GM21576 (cell line): Measurements from ENCODE around the gene BCORL1.

ENCODE experiments used
- ATAC-seq: cut with Tn5 transposase; IDR thresholded peaks from one replicate; pipeline ENCODE4 v1.9.1; 2021; ENCODE audit warnings: mild to moderate bottlenecking, moderate library complexity; ENCODE audit not compliant: unreplicated experiment

The BCORL1 gene

DNA sequence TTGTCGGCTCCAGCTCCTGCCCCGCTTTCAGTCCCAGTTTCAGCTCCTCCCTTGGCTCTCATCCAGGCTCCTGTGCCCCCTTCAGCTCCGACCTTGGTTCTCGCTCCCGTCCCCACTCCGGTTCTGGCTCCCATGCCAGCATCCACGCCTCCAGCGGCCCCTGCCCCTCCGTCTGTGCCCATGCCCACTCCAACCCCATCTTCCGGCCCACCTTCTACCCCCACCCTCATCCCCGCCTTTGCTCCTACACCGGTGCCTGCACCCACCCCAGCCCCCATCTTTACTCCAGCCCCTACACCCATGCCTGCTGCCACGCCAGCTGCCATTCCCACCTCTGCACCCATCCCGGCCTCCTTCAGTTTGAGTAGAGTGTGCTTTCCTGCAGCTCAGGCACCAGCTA is 31.2 kb downstream of the BCORL1 start:
- no peak for ATAC-seq

DNA sequence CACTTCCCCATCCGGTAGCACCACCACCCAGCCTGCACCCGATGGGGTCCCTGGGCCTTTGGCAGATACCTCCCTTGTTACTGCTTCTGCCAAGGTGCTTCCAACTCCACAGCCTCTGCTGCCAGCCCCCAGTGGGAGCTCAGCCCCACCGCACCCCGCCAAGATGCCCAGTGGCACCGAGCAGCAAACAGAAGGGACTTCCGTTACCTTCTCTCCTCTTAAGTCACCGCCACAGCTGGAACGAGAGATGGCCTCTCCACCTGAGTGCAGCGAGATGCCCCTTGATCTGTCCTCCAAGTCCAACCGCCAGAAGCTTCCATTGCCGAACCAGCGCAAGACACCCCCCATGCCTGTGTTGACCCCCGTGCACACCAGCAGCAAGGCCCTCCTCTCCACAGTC is 31.9 kb downstream of the BCORL1 start:
- no peak for ATAC-seq

DNA sequence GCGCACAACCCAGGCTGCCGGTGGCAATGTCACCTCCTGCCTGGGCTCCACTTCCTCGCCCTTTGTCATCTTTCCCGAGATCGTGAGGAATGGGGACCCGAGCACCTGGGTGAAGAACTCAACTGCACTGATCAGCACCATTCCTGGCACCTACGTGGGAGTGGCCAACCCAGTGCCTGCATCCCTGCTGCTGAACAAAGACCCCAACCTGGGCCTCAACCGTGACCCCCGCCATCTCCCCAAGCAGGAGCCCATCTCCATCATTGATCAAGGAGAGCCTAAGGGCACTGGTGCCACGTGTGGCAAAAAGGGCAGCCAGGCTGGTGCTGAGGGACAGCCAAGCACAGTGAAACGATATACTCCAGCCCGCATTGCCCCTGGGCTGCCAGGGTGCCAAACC is 32.3 kb downstream of the BCORL1 start:
- ATAC-seq, result no peak

DNA sequence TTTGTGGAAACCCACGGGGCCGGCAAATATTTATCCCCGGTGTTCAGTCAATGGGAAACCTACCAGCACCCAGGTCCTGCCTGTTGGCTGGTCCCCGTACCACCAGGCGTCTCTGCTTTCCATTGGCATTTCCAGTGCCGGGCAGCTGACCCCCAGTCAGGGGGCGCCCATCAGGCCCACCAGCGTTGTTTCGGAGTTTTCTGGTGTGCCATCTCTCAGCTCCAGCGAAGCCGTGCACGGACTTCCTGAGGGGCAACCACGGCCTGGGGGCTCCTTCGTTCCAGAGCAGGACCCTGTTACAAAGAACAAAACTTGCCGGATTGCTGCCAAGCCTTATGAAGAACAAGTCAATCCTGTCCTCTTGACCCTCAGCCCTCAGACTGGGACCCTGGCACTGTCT is 32.7 kb downstream of the BCORL1 start:
- no peak for ATAC-seq

DNA sequence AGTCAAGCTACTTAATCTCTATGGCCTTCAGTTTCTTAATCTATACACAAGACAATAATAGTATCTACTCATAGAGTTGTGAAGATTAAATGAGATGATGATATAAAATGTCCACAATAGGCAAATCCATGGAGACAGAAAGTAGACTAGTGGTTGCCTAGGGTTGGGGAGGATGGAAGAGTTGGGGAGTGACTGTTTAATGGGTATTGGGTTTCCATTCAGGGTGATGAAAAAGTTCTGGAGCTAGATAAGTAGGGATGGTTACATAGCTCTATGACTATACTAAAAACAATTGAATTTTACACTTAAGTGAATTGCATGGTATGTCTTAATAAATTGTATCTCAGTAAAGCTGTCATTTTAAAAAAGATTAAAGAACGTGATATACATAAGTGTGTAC is 35.7 kb downstream of the BCORL1 start:
- ATAC-seq, result no peak

DNA sequence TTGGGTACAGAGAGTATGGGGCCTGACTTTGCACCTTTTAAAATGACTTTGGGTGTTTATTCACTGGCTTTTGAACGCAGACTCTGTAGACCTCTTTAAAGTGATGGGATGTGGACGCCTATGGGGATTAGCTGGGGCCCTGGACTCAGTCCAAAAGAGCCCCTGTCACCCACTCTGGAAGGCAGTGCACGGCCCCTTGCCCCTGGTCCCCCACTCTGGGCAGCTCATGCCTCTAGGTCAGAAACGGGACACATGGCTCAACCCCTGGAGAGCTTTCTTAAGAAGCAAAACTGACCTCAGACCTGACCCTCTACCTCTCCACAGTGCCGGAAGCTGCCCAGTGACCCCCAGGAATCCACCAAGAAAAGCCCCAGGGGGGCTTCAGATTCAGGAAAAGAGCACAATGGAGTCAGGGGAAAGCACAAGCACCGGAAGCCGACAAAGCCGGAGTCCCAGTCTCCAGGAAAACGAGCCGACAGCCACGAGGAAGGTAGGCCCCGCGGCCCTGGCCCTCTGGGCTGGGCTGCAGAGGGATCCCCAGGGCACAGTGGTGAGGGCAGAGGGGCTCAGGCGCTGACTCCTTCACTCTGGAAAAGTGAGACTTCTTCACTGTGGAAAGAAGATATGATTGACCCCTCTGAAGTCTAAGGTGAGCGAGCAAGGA is 38.4 kb downstream of the BCORL1 start:
- ATAC-seq, result no peak

DNA sequence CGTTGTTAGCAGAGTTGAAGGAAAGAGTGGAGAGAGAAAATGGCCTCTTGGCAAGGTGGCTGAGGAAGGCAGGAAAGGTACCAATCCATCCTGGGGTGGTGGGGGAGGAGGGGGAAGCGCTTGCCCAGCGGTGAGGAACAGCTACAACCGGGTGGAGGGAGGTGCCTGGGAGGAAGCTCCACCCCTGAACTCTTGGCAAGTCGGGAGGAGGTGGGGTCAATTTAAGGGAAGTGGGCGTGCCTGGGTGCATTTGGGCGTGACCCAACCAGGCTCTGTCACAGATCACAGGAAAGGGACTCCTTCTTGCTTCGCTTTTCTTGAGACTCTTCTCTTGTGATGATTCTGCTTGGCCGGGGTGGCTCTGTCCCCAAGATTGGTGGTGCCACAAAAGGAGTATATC is 41.7 kb downstream of the BCORL1 start:
- peak; percentile 100 for ATAC-seq

DNA sequence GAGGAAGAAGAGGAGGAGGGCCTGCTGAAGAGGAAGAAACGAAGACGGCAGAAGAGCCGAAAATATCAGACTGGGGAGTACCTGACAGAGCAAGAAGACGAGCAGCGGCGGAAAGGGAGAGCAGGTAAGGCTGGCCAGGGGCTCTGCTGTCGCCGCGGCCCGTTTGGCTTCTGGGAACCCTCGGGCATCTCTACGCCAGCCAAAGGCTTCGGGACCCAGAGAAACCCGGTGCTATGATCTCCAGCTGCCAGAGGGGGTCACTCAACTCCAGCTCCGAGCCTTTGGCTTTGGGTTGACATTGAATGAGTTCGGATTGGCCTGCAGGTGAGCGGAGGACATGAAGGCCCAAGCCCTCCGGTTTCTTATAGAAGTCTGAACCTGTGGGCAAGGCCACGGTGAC is 42.8 kb downstream of the BCORL1 start:
- ATAC-seq, result no peak

DNA sequence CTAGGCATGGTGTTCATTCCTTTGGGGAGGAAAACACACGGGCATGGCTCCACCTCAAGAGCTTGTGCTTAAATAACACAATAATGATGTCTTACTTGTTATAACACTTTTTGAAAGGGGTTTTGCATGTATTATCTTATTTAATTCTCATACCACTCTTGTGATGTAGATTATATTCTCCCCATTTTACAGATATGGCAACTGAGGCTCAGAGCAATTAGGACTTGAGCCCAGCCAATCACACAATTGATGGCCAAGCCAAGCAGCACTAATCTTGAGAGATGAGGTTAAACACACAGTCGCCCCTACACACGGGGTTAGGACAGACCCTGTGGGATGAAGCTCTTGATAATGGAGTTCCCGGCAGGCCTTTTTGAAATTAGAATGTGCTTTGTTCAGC is 45.1 kb downstream of the BCORL1 start:
- no peak for ATAC-seq

DNA sequence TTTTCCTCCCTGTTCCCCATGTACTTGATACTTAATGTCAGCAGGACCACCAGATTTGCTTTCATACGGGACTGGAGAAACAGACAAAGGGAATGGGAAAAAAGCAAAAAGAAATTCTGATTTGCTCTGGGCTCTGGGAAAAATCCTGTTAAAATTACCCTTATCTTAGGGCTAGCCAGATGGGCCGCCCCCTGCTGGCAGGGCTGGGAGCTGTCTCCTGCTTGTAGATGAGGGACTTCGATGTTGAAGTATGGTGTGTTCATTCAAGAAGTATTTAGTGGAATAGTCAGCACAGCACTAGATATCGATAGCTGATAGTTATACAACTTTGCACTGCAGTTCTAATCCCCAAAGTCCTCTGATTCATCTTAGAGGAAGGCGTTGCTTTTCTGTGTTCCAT is 45.8 kb downstream of the BCORL1 start:
- no peak for ATAC-seq

DNA sequence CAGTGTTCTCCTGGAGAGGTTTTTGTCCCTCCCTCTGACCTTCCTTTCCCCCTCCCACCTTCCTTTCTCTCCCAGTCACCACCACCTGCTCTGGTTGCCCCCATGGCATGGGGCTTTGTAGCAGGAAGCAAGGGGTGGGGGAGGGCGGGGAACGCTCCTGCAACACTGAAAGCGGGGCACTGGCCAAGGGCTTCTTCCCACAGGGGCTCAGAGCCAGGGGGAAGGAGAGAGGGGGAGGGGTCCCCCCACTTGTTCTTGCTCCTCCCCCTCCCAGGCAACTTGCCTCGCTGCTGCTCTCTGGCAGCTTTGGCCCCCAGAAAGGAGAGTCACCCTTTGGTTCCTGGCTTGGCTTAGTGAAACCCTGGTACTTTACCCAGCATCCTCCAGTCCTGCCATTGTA is 48.4 kb downstream of the BCORL1 start:
- ATAC-seq, result no peak

DNA sequence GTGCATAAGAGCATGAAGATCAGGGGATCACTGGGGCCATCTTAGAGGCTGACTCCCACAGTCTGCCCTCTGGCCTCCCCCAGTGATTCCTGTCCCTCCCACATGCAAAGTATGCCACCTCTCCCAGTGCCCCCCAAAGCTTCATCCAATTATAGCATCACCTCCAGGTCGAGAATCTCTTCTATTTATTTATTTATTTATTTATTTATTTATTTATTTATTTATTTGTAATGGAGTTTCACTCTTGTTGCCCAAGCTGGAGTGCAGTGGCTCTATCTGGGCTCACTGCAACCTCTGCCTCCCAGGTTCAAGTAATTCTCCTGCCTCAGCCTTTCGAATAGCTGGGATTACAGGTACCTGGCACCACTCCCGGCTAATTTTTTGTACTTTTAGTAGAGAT is 50.1 kb downstream of the BCORL1 start:
- no peak for ATAC-seq

DNA sequence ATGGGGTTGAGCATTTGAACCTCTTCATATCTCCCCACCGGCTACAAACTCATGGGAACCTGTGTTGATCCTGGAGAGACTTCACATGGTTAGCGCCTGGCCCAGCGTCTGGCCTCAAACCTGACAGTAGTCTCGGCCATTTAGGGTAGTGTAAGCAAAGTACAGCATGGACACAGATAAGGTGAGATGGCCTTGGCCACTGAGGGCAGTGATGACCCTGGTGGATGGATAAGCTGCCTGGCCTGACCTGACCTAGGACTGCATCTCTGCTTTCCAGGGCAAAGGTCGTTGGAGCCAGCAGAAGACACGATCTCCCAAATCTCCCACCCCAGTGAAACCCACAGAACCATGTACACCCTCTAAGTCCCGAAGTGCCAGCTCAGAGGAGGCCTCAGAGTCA is 51.7 kb downstream of the BCORL1 start:
- ATAC-seq, result no peak

DNA sequence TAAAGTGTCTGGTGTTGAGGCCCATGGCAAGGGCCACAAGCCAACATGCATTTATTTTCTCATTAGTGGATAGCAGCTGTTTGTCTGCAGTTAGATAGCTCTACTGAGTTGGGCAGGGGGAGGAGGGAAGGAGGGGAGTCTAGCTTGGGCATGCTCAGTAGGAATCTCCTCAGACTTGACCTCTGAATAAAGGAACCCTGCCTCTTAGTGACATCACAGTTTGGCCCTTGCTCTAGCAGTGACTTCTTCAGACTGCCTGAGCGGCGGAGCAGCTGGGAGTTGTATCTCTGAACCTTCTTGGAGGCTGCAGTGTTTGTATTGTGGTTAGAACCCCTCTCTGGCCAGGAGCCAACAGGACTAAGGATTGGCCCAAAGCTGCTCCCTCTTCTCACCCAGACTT is 57.4 kb downstream of the BCORL1 start:
- no peak for ATAC-seq

DNA sequence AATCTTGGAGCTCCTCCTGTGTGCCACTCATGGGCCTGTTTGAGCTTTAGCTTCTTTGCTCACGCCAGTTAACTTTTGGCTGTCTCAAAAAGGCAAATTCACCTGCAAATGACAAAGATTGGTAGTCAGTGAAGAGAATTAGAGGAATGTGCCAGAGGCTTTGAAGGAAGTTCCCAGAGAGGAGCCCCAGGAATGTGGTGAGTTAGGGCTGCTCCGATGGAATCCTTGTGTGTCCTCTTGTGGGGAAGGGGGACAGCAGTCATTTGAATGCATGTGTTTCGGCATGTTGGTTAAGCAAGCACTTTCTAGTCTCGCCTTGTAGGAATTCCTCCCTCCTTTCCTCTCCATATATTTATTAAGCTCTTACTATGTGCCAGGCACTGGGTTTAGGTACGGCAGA is 65.0 kb downstream of the BCORL1 start:
- no peak for ATAC-seq

DNA sequence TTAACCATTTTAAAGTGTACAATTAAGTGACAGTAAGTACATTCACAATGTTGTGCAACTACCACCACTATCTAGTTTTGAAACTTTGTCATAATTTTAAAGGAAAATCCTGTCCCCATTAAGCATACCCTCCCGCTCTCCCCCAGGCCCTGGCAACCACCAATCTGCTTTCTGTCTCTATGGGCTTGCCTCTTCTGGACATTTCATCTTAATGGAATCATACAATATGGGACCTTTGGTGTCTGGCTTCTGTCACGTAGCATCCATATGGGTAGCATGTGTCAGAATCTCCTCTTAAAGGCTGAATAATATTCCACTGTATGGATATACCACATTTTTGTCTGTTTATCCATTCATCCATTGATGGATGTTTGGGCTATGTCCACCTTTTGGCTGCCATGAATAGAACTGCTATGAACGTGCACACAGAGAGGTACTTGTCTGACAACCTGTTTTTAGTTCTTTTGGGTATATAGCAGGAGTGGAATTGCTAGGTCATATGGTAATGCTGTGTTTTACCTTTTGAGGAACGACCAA is 66.3 kb downstream of the BCORL1 start:
- ATAC-seq, result no peak

DNA sequence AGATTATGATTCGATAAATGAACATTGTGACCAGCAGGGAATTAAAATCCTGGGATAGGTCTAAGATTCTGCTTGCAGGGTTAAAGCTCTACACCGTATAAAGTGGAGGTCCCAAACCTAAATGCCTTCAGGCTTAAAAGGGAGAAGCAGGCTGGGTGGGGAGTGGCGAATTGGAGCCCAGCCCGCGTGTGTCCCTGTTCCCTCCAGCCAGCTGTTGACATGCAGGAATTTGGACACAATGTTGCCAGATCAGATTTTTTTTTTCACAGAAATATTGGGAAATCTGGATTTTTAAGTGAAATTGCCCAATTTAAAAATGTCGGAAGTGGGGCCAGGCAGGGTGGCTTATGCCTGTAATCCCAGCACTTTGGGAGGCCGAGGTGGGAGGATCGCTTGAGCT is 67.4 kb downstream of the BCORL1 start:
- no peak for ATAC-seq

DNA sequence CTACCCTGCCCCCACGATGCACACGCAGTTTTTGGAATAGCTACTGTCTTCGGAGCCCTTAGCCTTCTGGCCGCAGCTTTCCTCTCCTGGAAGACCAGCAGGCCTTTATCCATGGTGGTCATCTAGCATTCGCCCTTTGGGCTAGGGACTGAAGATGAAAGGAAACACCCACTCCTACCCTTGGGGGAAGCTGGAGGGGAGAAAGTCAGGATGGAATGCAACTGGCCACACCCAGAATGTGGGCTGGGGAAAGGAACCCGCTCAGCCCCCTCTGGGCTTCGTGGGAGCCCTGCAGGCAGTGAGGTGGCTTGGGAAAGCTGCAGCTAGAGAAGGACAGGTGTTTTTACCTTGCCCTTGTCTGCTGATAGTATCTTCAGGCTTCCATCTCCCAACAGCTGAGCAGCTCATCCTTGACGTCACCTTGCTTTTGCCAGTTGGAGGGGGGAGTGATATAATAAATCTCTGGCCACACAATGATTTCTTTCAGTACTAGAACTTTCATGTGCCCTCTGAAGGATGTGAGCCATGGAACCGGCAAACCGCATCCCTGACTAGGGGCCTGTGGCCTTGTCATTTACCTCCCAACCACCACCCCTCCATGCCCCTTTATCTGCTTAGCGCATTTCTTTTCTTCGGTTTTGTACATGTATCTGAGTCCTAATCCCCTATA is 68.9 kb downstream of the BCORL1 start:
- no peak for ATAC-seq

DNA sequence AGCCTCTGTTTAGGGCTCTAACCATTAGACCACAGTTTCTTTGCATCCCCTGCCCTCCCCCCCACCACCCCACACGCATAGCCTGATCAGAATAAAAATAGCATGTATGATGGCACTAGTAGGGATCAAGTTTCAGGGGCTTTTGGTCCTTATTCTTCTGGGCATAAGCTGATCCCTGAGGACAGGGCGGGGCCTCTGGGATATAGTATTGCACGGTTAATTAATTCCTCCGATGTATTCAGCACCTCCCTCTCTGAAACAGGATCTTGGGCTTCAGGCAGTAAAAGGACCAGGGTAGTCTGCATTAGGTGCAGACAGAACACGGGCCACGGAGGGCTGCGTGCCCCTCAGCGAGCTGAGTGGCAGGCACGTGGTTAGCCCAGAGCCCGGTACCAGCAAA is 70.8 kb downstream of the BCORL1 start:
- no peak for ATAC-seq

DNA sequence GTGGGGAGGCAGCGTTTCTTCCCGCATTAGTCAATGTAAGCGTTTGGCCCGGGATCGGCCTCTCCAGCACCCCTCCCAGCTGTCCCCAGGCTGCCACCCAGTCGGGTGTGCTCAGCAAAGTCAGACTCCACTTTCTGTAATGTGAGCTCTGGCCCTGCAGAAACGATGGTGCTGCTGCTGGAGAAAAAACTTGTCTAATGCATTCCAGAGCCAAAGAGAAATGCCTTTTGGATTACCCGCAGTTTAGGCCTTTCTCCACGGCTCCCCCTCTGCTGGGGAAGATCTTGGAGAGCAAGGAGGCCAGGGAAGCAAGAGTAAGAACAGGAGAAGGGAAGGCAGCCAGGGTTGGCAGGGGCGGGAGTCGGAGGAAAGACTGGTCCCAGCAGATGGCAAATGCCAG is 72.7 kb downstream of the BCORL1 start:
- no peak for ATAC-seq

DNA sequence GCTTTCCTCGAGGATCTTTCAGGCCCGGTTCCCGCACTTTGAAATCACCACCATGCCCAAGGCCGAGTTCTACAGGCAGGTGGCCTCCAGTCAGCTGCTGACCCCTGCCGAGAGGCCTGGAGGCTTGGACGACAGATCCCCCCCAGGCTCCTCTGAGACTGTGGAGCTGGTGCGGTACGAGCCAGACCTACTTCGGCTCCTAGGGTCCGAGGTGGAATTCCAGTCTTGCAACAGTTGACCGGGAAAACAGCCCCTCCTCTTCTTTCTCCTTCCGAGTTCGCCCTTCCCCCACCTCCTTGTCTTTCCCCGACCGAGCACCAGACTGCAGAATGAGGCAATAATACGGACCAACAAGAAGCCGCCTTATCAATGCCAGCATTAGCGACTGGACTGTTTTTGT is 73.5 kb downstream of the BCORL1 start:
- ATAC-seq, result no peak

DNA sequence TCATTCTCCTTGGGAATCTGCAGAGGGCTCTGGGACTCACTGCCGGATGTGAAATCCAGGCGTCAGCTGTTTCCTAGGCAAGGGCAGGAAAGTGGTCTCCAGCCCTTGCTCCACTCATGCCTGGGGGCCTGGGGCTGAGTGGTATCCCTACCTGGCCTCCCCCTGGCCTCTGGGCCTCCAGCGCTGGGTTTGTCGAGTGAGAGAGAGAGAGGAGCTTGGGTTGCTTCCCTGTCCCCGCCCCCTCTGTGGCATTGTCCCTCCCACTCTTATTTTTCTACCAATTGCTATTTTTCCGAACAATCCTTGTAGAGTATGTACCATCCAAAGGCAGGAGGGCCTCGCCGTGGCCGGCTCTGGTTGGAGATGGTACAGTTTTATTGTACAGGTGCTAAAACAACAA is 74.8 kb downstream of the BCORL1 start:
- no peak for ATAC-seq

DNA sequence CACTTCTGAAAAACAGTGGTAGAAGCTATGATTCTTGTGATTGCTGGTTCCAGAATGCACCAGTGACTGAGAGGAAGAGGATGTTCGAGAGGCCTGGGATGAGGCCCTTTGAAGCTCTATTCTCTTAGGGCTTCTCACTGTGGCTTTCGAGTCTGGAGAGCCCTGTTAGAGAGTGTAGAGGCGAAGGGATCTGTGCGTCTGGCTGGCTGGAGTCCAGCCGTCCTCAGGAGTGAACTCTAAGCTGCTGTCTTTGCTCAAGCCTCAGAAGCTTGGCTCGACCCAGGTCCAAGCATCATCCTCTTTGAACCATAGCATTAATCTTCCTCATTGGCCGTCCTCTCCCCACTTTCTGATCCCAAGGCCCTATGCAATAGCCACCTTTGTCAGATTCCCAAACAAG is 76.2 kb downstream of the BCORL1 start:
- no peak for ATAC-seq
